Measurements from ENCODE around the gene PRKAG2. TPM values are rescaled to one million over a fixed set of nuclear protein-coding genes. Genes with fewer than 3 reads are reported as not detected.

PRKAG2 gene
- total RNA-seq, 4 donors from 2014 or later = 8.9 to 35.1 (median 13.6) TPM

DNA sequence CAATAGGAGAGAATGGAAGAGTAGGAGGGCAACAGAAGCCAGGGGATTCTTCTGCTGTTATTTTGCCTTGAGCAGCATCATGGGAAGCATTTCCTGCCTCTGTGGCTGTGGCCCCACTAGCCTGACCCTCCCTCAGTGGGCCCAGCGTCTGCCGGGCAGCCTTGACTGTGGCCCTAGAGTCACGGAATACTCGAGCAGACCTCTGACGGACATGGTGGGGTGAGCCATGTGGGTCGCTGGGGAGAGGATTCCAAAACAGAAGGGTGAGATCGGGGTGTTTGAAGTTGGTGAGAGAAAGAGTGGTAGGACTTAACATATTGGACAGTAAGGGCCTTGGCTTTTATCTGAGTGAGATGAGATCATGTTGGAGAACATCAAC is 8.3 kb upstream of the PRKAG2 start:
- TF ChIP-seq, protein P1, sequence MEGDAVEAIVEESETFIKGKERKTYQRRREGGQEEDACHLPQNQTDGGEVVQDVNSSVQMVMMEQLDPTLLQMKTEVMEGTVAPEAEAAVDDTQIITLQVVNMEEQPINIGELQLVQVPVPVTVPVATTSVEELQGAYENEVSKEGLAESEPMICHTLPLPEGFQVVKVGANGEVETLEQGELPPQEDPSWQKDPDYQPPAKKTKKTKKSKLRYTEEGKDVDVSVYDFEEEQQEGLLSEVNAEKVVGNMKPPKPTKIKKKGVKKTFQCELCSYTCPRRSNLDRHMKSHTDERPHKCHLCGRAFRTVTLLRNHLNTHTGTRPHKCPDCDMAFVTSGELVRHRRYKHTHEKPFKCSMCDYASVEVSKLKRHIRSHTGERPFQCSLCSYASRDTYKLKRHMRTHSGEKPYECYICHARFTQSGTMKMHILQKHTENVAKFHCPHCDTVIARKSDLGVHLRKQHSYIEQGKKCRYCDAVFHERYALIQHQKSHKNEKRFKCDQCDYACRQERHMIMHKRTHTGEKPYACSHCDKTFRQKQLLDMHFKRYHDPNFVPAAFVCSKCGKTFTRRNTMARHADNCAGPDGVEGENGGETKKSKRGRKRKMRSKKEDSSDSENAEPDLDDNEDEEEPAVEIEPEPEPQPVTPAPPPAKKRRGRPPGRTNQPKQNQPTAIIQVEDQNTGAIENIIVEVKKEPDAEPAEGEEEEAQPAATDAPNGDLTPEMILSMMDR (IDR thresholded peaks at IDR 0.05) = no peak
- TF ChIP-seq POLR2A (IDR thresholded peaks at IDR 0.05) = no peak
- 73 to 89% methylated on average over 4 to 5 of the region's 7 CpGs for WGBS, 2 donors
- intact Hi-C loops (cut with DNase I) = no loop called here
- H3K36me3 ChIP-seq = no peaks in the 10 kb centered on the region
- H3K27ac ChIP-seq = no peak overlapping the region
- H3K4me3 ChIP-seq = no peak overlapping the region
- H3K9me3 ChIP-seq = no peaks in the 10 kb centered on the region
- no peaks in the 10 kb centered on the region for H3K4me1 ChIP-seq
- peaks cover 0 to 66% (median 0%) of the 10 kb centered on the region in 4 donors for H3K27me3 ChIP-seq
- no peak for DNase-seq

DNA sequence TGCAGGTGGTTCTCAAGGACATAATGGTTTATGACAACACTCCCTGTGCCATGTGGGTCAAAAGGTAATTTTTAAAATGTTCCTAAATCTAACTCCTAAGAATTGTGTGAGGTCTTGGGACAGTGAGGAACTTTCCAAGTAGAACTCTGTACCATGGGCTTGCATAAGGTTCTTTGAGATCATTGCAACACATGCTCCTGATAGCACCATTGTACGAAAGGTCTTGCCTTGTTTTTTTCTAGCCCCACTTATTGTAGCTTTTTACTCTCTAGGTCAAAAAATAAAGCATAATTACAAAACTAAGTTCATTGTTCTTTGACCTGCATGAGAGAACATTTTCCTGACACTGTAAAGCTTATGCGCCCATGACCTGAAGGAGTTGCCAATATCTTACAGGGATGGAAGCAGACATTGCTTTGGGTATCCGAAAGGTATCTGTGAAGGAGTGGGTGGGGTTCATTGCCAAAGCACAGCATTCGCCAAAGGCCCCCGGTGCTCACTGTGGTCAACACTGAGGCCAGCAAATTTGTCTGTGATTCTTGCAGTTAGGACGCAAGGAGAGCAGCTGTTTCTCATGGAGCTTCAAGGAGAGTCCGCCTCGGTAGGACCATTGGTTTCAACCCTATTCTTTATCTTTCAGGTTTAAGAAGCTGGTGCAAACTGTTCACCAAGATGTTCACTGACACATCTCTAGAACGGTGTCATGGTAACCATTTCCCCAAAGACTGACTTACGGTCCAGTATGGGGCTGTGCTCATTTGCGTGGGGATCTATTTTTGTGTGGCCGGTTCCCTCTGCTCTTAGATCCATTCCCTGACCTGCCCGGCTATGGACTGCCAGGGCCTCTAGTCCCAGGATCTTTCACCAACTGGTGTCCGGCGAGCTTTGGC is 7.6 kb upstream of the PRKAG2 start:
- intact Hi-C loops (cut with DNase I) = no loop called here
- Histone ChIP-seq H3K4me3 (no peak overlapping the region), H3K4me1 (no peaks in the 10 kb centered on the region), H3K27ac (no peak overlapping the region), H3K9me3 (no peaks in the 10 kb centered on the region), H3K27me3 (peaks cover 0 to 60% (median 0%) of the 10 kb centered on the region in 4 donors), H3K36me3 (no peaks in the 10 kb centered on the region)
- WGBS, 2 donors = 88 to 92% methylated on average over 13 of the region's 15 CpGs
- DNase-seq = no peak
- TF ChIP-seq POLR2A (IDR thresholded peaks at IDR 0.05) = no peak
- TF ChIP-seq, protein P1 (IDR thresholded peaks at IDR 0.05) = no peak

DNA sequence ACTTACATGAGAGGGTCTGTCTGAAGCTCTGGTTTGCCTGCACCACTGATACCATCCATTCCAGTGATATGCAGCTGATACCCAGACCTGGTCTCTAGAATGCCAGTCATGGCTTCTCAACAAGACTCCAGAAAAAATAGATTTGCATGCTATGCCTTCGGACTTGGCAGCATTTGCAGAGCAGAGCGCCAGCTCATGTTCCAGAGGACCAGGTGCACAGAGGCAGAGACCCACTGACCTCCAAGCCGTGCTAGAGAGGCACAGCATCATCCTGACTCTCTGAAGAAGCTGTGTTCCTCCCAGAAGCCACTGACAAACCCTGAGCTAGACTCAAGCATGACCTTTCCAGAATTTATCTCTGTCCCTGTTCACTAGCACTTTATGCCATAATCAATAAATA is 6.9 kb upstream of the PRKAG2 start:
- H3K4me3 ChIP-seq = no peak overlapping the region
- intact Hi-C loops (cut with DNase I) = no loop called here
- DNase-seq = no peak
- TF ChIP-seq, protein P1 (IDR thresholded peaks at IDR 0.05) = no peak
- no peak for TF ChIP-seq POLR2A (IDR thresholded peaks at IDR 0.05)
- H3K36me3 ChIP-seq = no peaks in the 10 kb centered on the region
- no peak overlapping the region for H3K27ac ChIP-seq
- peaks cover 0 to 53% (median 0%) of the 10 kb centered on the region in 4 donors for H3K27me3 ChIP-seq
- H3K9me3 ChIP-seq = no peaks in the 10 kb centered on the region
- WGBS, 2 donors = 67 to 100% methylated on average over 1 to 2 of the region's 3 CpGs
- no peaks in the 10 kb centered on the region for H3K4me1 ChIP-seq

DNA sequence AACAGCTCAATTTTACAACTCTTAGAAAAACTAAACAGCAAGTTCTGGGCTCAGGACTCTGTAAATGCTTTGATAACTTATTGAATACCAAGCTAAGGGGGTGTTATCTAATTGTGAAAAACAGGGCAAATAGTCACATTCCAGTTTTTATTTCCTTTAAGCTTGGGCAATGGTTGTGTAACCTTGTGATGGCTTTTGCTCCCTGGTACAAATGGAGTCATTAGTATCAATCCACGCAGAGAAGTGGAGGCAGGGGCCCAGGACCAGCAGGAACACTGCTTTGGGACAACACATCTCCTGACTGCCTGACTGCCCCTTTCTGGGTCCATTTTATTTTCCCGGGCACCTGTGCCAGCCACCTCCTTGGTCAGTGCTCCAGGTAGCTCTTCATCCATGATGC is 5.8 kb upstream of the PRKAG2 start:
- no peak for TF ChIP-seq POLR2A (IDR thresholded peaks at IDR 0.05)
- TF ChIP-seq, protein P1 (IDR thresholded peaks at IDR 0.05) = no peak
- no peaks in the 10 kb centered on the region for H3K9me3 ChIP-seq
- no peaks in the 10 kb centered on the region for H3K36me3 ChIP-seq
- H3K4me3 ChIP-seq = no peak overlapping the region
- DNase-seq = no peak
- 90 to 95% methylated on average over 2 of the region's 2 CpGs for WGBS, 2 donors
- no peak overlapping the region for H3K27ac ChIP-seq
- peaks cover 4 to 10% (median 6%) of the 10 kb centered on the region in 3 donors for H3K4me1 ChIP-seq
- peaks cover 0 to 43% (median 0%) of the 10 kb centered on the region in 4 donors for H3K27me3 ChIP-seq
- intact Hi-C loops (cut with DNase I) = no loop called here

DNA sequence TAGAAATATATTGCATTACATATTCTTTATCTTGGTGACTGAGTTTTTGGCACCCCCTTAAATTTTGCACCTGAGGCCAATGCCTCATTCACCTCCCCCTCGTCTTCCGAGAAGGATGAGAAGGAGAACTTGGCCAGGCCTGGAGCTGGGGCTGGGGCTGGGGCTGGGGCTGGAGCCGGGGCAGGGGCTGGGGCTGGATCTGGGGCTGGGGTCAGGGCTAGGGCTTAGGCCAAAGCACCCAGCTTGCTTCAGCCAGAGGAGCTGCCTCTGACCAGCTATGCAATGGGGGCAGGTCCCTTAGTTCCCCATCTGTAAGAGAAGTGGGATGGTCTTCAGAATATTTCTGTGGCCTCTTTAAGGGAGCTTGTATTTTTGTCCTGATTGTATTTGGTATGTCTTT is 3.8 kb upstream of the PRKAG2 start:
- TF ChIP-seq, protein P1 (IDR thresholded peaks at IDR 0.05) = no peak
- no peak for TF ChIP-seq POLR2A (IDR thresholded peaks at IDR 0.05)
- peaks cover 6 to 16% (median 7%) of the 10 kb centered on the region in 3 donors for H3K4me1 ChIP-seq
- no peak overlapping the region for H3K27ac ChIP-seq
- H3K9me3 ChIP-seq = no peaks in the 10 kb centered on the region
- H3K36me3 ChIP-seq = no peaks in the 10 kb centered on the region
- intact Hi-C loops (cut with DNase I) = no loop called here
- no peak for DNase-seq
- no peak overlapping the region for H3K4me3 ChIP-seq
- WGBS, 2 donors = 60 to 81% methylated on average over 1 to 2 of the region's 3 CpGs
- peaks cover 0 to 24% (median 0%) of the 10 kb centered on the region in 4 donors for H3K27me3 ChIP-seq
